ENCODE results near the gene LITAF. TPM values are rescaled to one million over a fixed set of nuclear protein-coding genes. Genes with fewer than 3 reads are reported as not detected.
A peak's percentile ranks its signal among the peaks of the same experiment; 100 is the strongest.

Gene LITAF
- 100 to 1,000 TPM; 114 to 143 (median 135) TPM for total RNA-seq (2021; fragmentation: NEBNext Ultra II Directional; extraction: Animal tissue kit (Norgen Biotek cat#: 25700))
- long read RNA-seq, transcript LITAF-203 (5 exons, 2,292 nt): minor isoform, 6 of 149 reads
- long read RNA-seq, transcript LITAF-221 (4 exons, 2,467 nt): major isoform, 103 of 149 reads
- long read RNA-seq, transcript LITAF-205 (4 exons, 1,118 nt): minor isoform, 7 of 149 reads
- long read RNA-seq, partial matches to known transcripts: 14 of 149 reads
- long read RNA-seq, other reads (novel, unspliced or antisense): 18 of 149 reads

GRCh38 chr16:11586856-11587642 is at the start of gene LITAF:
Gene LITAF (minus strand): TSS chr16:11586919. CDS start chr16:11556730, 30,189 bp downstream.
- peaks cover 2% of the 10 kb centered on the region; the same call in 1 of the 2 replicates for H3K27me3 Mint-ChIP-seq (ENCODE audit: insufficient read depth)
- peak within 1 kb of the TSS; percentile 96 for H3K4me3 Mint-ChIP-seq
- DNase-seq: peak; percentile 11
- no peaks in the 10 kb centered on the region for H3K36me3 Mint-ChIP-seq (ENCODE audit: low read depth)
- peak within 1 kb of the TSS; percentile 95 for H3K27ac Mint-ChIP-seq
- H3K9me3 Mint-ChIP-seq: no peaks in the 10 kb centered on the region
- H3K4me1 Mint-ChIP-seq (ENCODE audit: low read depth): peaks cover 44% of the 10 kb centered on the region
- TF ChIP-seq, protein P1, sequence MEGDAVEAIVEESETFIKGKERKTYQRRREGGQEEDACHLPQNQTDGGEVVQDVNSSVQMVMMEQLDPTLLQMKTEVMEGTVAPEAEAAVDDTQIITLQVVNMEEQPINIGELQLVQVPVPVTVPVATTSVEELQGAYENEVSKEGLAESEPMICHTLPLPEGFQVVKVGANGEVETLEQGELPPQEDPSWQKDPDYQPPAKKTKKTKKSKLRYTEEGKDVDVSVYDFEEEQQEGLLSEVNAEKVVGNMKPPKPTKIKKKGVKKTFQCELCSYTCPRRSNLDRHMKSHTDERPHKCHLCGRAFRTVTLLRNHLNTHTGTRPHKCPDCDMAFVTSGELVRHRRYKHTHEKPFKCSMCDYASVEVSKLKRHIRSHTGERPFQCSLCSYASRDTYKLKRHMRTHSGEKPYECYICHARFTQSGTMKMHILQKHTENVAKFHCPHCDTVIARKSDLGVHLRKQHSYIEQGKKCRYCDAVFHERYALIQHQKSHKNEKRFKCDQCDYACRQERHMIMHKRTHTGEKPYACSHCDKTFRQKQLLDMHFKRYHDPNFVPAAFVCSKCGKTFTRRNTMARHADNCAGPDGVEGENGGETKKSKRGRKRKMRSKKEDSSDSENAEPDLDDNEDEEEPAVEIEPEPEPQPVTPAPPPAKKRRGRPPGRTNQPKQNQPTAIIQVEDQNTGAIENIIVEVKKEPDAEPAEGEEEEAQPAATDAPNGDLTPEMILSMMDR (IDR thresholded peaks at IDR 0.05): no peak; the same call in 1 of the 2 replicates

- TF ChIP-seq, protein P1 (IDR thresholded peaks at IDR 0.05): no peak
- Mint-ChIP-seq H3K27ac (no peak overlapping the region), H3K27me3 (ENCODE audit: insufficient read depth) (peaks cover 2% of the 10 kb centered on the region), H3K9me3 (no peaks in the 10 kb centered on the region), H3K4me3 (no peak overlapping the region), H3K4me1 (ENCODE audit: low read depth) (peaks cover 56% of the 10 kb centered on the region), H3K36me3 (ENCODE audit: low read depth) (no peaks in the 10 kb centered on the region)
- DNase-seq: no peak
Measured at GRCh38 chr16:11636172-11636721, 49.5 kb upstream of the LITAF start.

DNA sequence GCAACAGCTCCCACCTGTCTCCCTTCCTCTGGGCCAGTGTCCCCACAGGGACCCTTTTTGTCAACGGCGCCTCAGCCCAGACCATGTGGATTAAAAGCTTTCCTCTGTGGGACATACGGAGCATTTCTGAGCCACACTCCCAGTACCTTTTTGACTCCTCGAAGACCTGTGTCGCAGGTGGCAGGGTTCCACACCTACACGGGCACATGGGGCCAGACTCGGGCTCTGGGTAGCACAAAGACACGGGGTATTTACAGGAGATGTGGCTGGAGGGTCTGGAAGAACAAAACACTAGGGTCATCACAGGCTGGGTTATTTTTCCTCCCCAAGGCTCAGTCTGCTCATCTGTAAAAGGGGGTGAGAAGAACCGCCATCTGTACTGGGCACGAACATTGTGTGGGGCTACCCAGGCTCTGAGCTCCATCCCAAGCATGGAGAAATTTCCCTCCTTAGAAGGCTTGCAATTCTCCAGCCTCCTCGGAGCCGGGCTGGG is 49.0 kb upstream of the LITAF start:
- TF ChIP-seq, protein P1 (IDR thresholded peaks at IDR 0.05): no peak
- H3K9me3 Mint-ChIP-seq: no peaks in the 10 kb centered on the region
- no peaks in the 10 kb centered on the region for H3K36me3 Mint-ChIP-seq (ENCODE audit: low read depth)
- peaks cover 2% of the 10 kb centered on the region for H3K27me3 Mint-ChIP-seq (ENCODE audit: insufficient read depth)
- no peak overlapping the region for H3K27ac Mint-ChIP-seq
- peaks cover 50% of the 10 kb centered on the region for H3K4me1 Mint-ChIP-seq (ENCODE audit: low read depth)
- no peak for DNase-seq
- H3K4me3 Mint-ChIP-seq: no peak overlapping the region

DNA sequence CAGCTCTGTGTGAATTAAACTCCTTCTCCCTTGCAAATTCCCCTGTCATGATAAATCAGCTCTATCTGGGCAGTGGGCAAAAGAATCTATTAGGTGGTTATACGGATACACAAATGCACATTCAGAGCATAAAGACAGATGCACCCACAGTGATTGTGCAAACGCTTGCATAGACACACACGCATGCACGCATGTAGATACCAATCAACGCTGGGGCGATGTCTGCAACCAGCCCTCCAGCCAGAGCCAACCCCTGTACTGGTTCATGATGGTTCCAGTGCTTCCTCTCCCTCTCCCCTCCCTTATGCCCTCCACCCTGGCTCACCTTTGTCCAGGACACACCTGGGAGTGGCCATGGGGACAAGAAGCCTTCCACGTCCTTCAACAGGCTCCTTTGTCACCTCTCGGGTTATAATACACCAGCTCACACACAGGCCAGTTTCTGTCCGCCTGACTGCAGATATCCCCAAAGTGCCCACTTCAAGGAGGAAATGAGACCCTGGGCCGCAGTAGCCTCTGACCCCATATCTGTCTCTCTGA is 48.5 kb upstream of the LITAF start:
- no peaks in the 10 kb centered on the region for H3K9me3 Mint-ChIP-seq
- no peak overlapping the region for H3K4me3 Mint-ChIP-seq
- peaks cover 45% of the 10 kb centered on the region for H3K4me1 Mint-ChIP-seq (ENCODE audit: low read depth)
- no peaks in the 10 kb centered on the region; the same call in 1 of the 2 replicates for H3K27me3 Mint-ChIP-seq (ENCODE audit: insufficient read depth)
- DNase-seq: no peak
- H3K27ac Mint-ChIP-seq: no peak overlapping the region
- TF ChIP-seq, protein P1 (IDR thresholded peaks at IDR 0.05): no peak
- H3K36me3 Mint-ChIP-seq (ENCODE audit: low read depth): no peaks in the 10 kb centered on the region

DNA sequence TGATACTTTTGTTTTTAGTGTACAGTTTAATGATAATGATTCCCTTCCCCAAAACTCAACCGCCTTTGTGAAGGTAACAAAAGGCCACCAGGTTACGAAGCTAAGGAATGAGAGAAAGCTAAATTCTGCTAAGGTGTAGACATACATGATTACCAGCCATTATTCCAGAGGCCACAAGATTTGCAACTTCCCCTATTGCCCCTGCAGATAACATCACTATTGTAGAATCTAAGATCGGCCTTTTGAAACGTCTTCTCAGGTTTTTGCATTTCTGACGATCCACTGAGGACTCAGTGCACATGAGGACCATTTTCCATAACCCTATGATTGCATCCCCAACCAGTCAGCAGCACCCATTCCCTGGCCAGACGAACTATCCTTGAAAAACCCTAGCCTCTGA is 47.6 kb upstream of the LITAF start:
- Mint-ChIP-seq H3K27me3 (ENCODE audit: insufficient read depth) (no peaks in the 10 kb centered on the region), H3K4me1 (ENCODE audit: low read depth) (peaks cover 41% of the 10 kb centered on the region), H3K4me3 (no peak overlapping the region), H3K36me3 (ENCODE audit: low read depth) (no peaks in the 10 kb centered on the region), H3K27ac (no peak overlapping the region), H3K9me3 (no peaks in the 10 kb centered on the region)
- TF ChIP-seq, protein P1 (IDR thresholded peaks at IDR 0.05): no peak
- no peak for DNase-seq

Measured in HFFc6 (cell line).